ENCODE results near the gene OPN4.

The OPN4 gene

DNA sequence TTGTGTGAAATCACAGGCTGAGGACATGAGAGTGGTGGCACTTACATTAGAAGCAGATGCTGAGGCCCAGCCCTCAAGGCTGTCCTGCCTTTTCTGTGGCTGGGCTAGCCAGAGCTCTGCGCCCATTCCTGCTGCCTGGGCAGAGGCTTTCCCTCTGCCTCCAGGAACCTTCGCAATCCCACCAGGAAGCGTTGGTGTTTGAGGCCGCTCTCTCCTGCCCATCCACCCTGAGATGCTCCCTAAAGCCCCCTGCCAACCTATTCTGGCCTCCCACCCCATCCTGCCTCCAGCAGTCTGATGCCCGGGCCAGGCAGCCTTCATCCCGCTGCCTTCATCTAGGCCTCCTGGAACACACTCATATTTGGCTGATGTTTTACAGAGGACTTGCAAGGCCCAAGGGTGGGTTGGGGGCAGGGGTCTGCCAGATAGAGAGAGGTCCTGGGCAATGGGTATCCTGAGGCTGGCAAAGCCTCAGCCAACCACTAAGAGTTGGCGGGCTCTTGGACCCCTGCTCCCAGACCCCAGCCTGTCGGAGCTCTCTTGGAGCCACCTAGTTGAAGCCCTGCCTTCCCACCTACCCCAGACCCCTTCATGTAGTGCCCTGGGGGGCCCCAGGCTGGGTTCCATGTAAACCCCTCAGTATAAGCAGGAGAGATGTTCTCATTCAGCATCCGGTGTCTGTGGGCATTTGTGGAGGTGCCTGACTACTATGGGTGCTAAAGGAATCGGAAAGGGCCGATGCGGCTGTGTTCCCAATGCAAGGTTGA lies 46.7 kb downstream of the OPN4 start:
- H3K4me1 Mint-ChIP-seq, result no peaks in the 10 kb centered on the region
- H3K27me3 Mint-ChIP-seq, result peaks cover 5 to 13% of the 10 kb centered on the region in 2 donors
- DNase-seq (no peak), ATAC-seq (replicated peaks) (no peak)
- H3K36me3 Mint-ChIP-seq, result no peaks in the 10 kb centered on the region
- H3K27ac Mint-ChIP-seq, result no peak overlapping the region
- H3K4me3 Mint-ChIP-seq, result no peak overlapping the region
- H3K9me3 Mint-ChIP-seq, result no peaks in the 10 kb centered on the region

DNA sequence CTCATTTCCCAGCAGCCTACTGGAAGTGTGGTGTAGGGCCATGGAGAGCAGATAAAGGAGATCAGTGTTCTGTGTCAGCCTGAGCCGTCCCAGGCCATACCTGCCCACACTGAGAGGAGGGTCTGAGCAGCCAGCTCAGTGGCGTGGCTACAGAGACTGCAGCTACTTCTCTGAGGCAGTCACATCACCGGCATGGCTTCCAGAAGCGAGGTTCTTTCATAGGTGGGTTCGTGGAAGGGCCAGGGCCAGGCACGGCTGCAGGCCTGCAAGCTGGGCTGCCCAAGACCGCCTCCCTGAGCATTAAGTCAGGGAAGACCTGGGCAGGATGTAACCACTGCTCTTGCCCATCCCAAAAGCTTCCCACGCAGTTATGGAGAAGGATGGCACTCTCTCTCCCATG lies 48.8 kb downstream of the OPN4 start:
- H3K27me3 Mint-ChIP-seq, result peaks cover 0 to 5% of the 10 kb centered on the region in 2 donors
- DNase-seq (no peak), ATAC-seq (replicated peaks) (no peak)
- no peak overlapping the region for H3K27ac Mint-ChIP-seq
- H3K36me3 Mint-ChIP-seq, result no peaks in the 10 kb centered on the region
- H3K4me1 Mint-ChIP-seq, result no peaks in the 10 kb centered on the region
- no peaks in the 10 kb centered on the region for H3K9me3 Mint-ChIP-seq
- no peak overlapping the region for H3K4me3 Mint-ChIP-seq

DNA sequence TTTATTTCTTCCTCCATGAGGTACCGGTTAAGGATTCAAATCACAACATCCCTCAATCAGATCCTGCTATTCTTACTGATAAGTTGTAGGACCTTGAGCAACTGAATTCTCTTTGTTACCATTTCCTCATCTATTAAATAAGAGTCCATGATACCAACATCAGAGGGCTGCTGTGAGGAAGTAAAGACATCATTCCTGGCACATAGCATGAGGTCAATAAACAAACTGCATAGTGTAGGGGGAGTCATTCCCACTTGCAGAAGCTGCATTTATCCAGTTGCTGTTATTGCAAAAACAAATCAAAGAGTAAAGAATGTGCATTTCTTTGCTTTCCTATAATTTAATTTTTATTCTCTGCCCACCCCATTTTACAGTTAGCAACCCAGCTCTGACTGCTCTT lies 50.8 kb downstream of the OPN4 start:
- DNase-seq (no peak), ATAC-seq (replicated peaks) (no peak)
- Mint-ChIP-seq H3K36me3 (peaks cover 0 to 2% of the 10 kb centered on the region in 2 donors), H3K4me1 (peaks cover 0 to 2% of the 10 kb centered on the region in 2 donors), H3K4me3 (no peak overlapping the region), H3K27ac (no peak overlapping the region), H3K27me3 (peaks cover 0 to 5% of the 10 kb centered on the region in 2 donors), H3K9me3 (peaks cover 0 to 1% of the 10 kb centered on the region in 2 donors)

DNA sequence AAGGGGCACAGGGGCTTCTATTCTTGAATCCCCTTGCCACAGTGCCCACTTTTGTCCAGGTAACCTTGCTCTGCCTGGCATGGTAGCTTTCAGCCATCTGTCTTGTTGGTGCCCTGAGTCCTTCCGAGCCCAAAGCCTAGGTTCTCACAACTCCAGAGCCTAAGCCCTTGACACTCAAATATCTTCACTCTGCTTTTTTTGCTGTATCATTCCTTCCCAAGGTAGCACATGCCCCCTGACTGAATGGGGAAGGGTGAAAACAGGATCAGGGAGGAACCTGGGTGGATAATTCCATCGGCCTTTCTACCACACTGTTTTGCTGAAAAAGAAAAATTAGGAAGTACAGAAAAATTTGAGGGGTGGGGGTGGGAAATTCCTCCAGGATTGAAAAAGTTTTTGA lies 51.6 kb downstream of the OPN4 start:
- Mint-ChIP-seq H3K4me1 (peaks cover 5 to 6% of the 10 kb centered on the region in 2 donors), H3K9me3 (peaks cover 0 to 1% of the 10 kb centered on the region in 2 donors), H3K27me3 (peaks cover 0 to 5% of the 10 kb centered on the region in 2 donors), H3K4me3 (no peak overlapping the region), H3K27ac (no peak overlapping the region), H3K36me3 (peaks cover 0 to 2% of the 10 kb centered on the region in 2 donors)
- no peak for ATAC-seq (replicated peaks)
- no peak for DNase-seq

DNA sequence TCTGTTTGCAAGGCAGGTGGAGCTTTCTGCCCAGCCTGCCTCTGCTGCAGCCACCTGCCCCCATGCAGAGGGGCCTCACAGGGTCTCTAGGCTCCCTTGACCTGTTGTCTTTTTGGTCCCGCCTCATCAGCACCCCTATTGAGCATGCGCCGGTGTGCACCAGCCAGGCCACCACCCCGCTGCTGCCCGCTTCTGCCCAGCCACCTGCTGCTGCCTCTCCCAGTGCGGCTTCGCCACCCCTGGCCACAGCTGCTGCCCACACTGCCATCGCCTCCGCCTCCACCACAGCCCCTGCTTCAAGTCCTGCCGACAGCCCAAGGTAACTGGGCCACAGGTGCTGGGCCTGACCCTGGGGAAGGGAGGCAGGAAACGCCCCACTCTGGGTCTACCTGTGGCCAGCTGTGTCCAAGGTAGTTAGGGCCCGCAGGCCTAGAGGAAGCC lies 52.1 kb downstream of the OPN4 start:
- H3K36me3 Mint-ChIP-seq, result peaks cover 0 to 2% of the 10 kb centered on the region in 2 donors
- H3K4me1 Mint-ChIP-seq, result peaks cover 7% of the 10 kb centered on the region in 2 donors
- H3K27ac Mint-ChIP-seq, result no peak overlapping the region
- ATAC-seq (replicated peaks), result no peak
- no peak overlapping the region for H3K4me3 Mint-ChIP-seq
- peaks cover 0 to 1% of the 10 kb centered on the region in 2 donors for H3K9me3 Mint-ChIP-seq
- no peak for DNase-seq
- H3K27me3 Mint-ChIP-seq, result peaks cover 0 to 5% of the 10 kb centered on the region in 2 donors

DNA sequence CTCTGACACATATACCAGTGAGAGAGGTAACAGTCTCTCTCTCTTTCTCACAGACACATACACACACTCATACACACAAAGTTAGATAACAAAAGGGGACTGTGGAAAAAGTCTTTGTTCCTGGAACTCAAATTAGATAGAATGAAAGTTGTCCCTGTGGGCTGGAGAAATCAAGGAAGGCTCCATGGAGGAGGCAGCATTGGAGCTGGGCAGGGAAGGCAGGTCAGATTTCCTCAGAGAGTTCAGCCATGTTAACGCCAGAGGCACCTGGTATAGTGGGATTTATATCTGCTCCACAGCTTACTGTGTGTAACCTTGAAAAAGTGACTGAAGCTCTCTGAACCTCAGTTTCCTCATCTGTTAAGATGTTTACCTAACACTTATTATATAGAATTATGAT lies 52.6 kb downstream of the OPN4 start:
- Mint-ChIP-seq H3K4me3 (no peak overlapping the region), H3K4me1 (peaks cover 8 to 9% of the 10 kb centered on the region in 2 donors)
- no peak for ATAC-seq (replicated peaks)

DNA sequence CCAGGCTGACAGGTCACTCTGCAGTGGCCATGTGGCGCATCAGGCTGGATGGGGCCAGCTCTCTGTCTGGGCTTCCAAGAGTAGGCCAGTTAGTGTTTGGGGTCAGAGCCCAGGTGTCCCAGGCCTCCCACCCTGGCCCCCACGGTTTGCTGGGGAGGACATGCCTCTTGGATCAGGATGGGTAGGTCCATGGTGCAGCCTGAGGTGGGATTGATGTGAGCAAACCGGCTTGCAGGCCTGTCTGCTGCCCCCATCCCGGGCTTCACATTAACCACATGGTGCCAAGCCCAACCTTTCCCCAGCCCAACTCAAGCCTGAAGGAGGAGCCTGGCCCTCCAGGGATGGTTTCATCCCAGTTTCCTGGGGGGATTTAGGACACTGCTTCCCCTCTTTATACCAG lies 53.2 kb downstream of the OPN4 start:
- Mint-ChIP-seq H3K36me3 (peaks cover 0 to 2% of the 10 kb centered on the region in 2 donors), H3K27me3 (no peaks in the 10 kb centered on the region)

More for the DNA sequence above, 52.6 kb downstream of the OPN4 start:
- peak overlapping the region; percentile 10 for H3K27ac Mint-ChIP-seq
- H3K9me3 Mint-ChIP-seq, result peaks cover 0 to 1% of the 10 kb centered on the region in 2 donors
- peaks cover 0 to 4% of the 10 kb centered on the region in 2 donors for H3K27me3 Mint-ChIP-seq
- DNase-seq, result no peak
- H3K36me3 Mint-ChIP-seq, result peaks cover 0 to 2% of the 10 kb centered on the region in 2 donors

DNA sequence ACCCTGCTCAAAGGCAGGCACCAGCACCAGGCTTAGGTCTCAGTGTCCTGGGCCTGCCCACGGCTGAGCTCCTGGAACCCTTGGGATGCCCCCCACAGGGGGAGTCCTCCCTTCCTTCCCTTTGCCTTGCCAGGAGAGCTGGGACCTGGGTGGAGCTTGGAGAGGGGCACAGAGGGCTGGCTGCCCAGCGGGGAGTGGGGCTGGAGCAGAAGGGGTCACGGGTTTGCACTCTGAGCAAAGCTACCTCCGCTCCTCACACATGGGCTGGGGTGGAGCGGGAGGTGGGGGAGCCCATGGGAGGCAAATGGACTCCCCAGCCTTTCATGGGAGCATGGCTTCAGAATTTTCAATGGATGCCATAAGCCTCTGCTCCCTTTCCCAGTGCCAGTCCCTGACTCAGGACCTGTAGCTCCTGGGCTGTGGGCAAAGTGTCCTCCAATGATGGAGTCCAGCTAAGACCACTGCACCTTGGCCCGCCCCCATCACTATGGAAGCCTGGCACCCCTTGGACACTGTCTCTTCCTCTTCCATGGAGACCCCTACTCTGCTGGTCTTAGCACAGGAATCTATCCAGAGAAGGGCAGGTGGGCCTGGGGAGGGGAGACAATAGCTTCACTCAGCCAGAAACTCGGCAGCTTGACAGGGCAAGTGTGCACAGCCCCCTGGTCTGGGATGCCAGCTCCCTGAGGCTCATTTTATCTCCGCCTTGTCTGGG lies 53.9 kb downstream of the OPN4 start:
- Mint-ChIP-seq H3K27me3 (no peaks in the 10 kb centered on the region), H3K4me3 (no peak overlapping the region), H3K9me3 (peaks cover 0 to 1% of the 10 kb centered on the region in 2 donors), H3K36me3 (peaks cover 0 to 2% of the 10 kb centered on the region in 2 donors), H3K4me1 (peaks cover 10 to 14% of the 10 kb centered on the region in 2 donors), H3K27ac (no peak overlapping the region)
- DNase-seq (no peak), ATAC-seq (replicated peaks) (no peak)

More for the DNA sequence above, 53.2 kb downstream of the OPN4 start:
- H3K9me3 Mint-ChIP-seq, result peaks cover 0 to 1% of the 10 kb centered on the region in 2 donors
- H3K4me1 Mint-ChIP-seq, result peaks cover 10 to 14% of the 10 kb centered on the region in 2 donors
- H3K27ac Mint-ChIP-seq, result no peak overlapping the region
- ATAC-seq (replicated peaks), result no peak
- DNase-seq, result no peak
- H3K4me3 Mint-ChIP-seq, result no peak overlapping the region

DNA sequence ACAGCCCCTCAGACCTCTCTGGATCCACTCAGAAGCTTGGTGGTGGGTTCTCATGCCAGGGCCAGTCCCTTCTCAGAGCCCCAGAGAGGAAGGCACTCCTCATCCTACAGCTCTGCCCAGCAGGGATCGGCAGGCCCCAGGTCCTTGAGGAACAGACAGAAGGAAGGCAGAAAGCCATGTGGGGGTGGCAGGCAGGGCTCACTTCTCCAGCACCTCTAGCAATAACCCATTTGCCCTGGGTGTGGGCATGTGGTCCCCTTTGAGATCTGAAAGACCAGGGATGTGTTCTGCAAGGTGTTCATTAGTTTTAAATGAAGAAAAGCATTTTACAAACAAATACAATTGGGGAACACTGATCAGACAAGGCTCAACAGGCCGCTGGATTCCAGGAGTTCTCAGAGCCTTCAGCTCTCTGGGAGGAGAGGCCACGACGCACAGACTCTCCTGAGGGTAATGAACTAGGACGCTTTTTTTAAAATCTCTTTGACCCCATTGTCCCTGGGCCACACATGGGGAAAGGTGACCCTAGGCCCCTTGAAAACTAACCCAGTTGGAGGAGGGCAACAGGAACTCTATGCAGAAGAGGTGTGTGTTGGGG lies 54.5 kb downstream of the OPN4 start:
- Mint-ChIP-seq H3K36me3 (peaks cover 0 to 2% of the 10 kb centered on the region in 2 donors), H3K4me1 (peaks cover 10 to 14% of the 10 kb centered on the region in 2 donors), H3K9me3 (peaks cover 0 to 1% of the 10 kb centered on the region in 2 donors), H3K4me3 (no peak overlapping the region), H3K27me3 (no peaks in the 10 kb centered on the region), H3K27ac (peak overlapping the region; percentile 20)
- no peak for ATAC-seq (replicated peaks)
- DNase-seq, result no peak

DNA sequence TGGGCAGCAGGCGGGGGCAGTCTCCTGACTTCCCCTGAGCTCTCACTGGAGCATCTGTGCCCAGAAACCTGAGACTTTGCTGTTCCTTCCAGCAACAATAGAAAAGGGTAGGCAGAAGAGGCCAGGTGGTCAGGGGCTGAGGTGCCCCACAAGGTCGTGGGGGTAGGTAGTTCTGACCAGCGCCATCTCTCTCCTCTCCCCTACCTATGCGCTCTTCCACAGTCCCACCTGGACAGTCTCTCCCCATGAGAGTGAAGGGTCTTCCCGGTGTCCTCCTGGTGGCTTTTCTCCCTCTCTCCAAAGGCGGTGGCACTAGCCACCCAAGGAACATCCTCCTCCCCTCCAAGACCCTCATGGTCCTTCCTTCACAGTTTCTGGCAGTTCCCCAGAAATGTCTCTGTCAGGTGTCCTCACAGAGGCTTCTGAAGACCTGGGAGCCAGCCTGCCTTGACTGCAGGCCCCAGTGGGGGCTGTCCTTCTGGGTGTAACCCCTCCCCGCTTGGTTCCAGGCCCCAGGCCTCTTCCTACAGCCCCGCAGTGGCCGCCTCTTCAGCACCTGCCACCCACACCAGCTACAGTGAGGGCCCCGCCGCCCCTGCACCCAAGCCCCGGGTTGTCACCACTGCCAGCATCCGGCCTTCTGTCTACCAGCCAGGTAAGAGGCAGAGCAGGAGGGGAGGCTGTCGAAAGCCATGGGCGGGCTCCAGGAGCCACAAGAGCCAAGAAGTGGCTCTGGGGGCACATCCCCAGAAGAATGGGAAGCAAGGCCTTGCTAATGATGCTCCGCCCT lies 55.2 kb downstream of the OPN4 start:
- no peak for ATAC-seq (replicated peaks)
- Mint-ChIP-seq H3K4me3 (peak overlapping the region; percentile 13 to 72), H3K27me3 (no peaks in the 10 kb centered on the region), H3K4me1 (peaks cover 10 to 14% of the 10 kb centered on the region in 2 donors), H3K9me3 (peaks cover 0 to 1% of the 10 kb centered on the region in 2 donors), H3K27ac (peak overlapping the region; percentile 88), H3K36me3 (peaks cover 0 to 2% of the 10 kb centered on the region in 2 donors)
- DNase-seq, result no peak

DNA sequence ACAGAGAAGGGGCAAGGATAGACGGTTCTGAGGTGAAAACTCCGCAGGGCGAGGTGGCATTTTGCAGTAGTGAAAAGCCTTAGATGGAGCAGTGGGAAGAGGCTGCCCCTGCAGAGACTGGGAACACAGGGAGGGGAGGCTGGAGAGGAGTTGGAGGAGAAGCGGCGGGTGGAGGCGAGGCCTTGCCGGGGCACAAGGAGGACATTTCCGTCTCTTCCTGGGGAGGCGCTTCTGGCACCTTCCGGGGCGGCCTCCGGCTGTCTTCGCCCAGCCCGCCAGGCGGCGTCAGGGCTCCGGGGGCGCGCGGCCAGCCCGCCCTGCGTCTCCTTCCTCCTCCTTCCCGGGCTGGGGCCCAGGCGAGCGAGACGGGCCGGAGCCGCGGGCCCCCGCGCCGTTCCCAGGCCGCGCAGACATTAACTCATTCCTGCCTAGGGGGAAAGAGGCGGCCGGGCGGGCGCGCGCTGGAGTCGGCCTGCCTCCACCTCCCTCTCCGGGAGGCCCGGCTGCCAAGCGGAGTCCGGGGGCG lies 56.7 kb downstream of the OPN4 start:
- Mint-ChIP-seq H3K4me3 (peak overlapping the region; percentile 75 to 84), H3K27me3 (peaks cover 0 to 8% of the 10 kb centered on the region in 2 donors), H3K9me3 (peaks cover 0 to 1% of the 10 kb centered on the region in 2 donors), H3K4me1 (peaks cover 10 to 14% of the 10 kb centered on the region in 2 donors), H3K27ac (peak overlapping the region; percentile 93), H3K36me3 (peaks cover 0 to 2% of the 10 kb centered on the region in 2 donors)
- peak; percentile 89 to 90 for ATAC-seq (replicated peaks)
- peak; percentile 82 for DNase-seq

DNA sequence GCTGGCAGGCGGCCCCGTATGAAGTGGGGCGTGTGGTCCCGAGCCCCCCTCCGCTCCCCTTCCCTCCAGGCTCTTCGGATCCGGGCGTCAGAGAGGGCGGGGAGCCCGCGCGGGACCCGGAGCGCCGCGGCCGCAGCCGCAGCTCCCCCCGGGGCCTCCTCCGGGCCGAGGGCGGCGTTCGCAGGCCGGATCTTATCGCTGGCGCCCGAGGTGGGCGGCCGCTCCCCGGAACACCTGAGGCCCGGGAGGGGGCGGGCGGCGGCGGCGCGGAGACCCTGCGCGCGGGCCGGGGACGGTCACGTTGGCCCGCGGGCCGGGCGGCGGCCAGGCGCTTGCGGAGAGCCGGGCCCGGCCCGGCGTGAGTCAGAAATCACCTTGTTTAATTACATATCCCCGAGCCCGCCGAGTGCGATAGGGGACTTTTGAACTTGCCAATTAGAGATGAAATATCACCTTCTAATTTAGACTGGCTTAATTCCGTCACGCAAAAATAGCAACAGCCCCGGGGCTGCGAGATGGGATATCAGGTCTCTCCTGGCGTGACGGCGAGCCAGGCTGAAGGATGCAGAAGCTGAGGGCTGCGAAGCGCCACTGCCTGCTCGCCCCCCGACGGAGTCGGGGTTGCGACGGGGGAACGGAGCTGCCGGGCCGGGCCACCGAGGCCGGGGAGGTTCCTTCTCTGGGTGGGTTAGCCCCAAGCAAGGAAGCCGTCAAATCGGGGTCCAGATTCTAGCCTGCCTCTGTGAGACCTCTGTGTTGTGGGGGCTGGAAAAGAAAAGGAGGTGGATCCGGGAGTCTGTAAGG lies 57.4 kb downstream of the OPN4 start:
- ATAC-seq (replicated peaks), result peak; percentile 55 to 65
- peak overlapping the region; percentile 91 for H3K27ac Mint-ChIP-seq
- DNase-seq, result peak; percentile 37
- H3K4me1 Mint-ChIP-seq, result peaks cover 10 to 14% of the 10 kb centered on the region in 2 donors
- H3K27me3 Mint-ChIP-seq, result peaks cover 0 to 11% of the 10 kb centered on the region in 2 donors
- peaks cover 0 to 1% of the 10 kb centered on the region in 2 donors for H3K9me3 Mint-ChIP-seq
- H3K4me3 Mint-ChIP-seq, result peak overlapping the region; percentile 75 to 85
- H3K36me3 Mint-ChIP-seq, result peaks cover 0 to 2% of the 10 kb centered on the region in 2 donors

DNA sequence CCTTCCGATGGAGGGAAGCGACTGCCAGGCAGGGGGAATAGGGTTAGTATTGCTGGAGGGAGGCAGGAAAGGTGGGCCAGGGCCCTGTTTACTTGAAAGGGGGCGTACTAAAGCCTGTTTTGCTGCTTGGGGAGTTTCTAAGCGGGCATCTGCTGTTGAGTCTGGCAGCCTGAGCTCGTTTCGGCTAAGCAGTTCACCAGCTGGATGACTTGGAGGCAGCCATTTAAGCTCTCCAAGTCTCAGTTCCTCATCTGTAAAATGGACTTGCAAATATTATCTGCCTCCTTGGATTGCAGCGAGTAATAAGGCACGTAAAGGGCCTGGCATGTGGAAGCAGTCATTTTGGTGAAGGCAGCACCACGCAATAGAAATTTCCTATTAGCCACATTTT lies 58.0 kb downstream of the OPN4 start:
- Mint-ChIP-seq H3K4me3 (peak overlapping the region; percentile 75 to 85), H3K4me1 (peaks cover 10 to 14% of the 10 kb centered on the region in 2 donors), H3K27me3 (peaks cover 0 to 14% of the 10 kb centered on the region in 2 donors), H3K27ac (peak overlapping the region; percentile 91), H3K9me3 (peaks cover 0 to 1% of the 10 kb centered on the region in 2 donors), H3K36me3 (peaks cover 0 to 2% of the 10 kb centered on the region in 2 donors)
- ATAC-seq (replicated peaks) (peak; percentile 12 to 15), DNase-seq (no peak)
